T-helper 22 cell (primary cell): ENCODE data around the gene SEC24A.
A peak's percentile ranks its signal among the peaks of the same experiment; 100 is the strongest.
"Not testable (repeated sequence)": the region's sequence is repeated elsewhere in the genome, so short reads cannot be mapped to it uniquely, and the experiment has no call there.

Source experiments
- DNase-seq: peaks from one replicate; pipeline ENCODE4 v3.0.0-alpha.2; 2020; ENCODE audit warnings: low read depth

SEC24A gene

GRCh38 chr5:134650660-134651059 is 2.1 kb downstream of the SEC24A start:
- not testable (repeated sequence) for DNase-seq

- no peak for DNase-seq
These were observed 2.9 kb downstream of the SEC24A start for GRCh38 chr5:134651531-134651930.

- no peak for DNase-seq
These were observed 8.1 kb downstream of the SEC24A start for GRCh38 chr5:134656690-134657089.

- no peak for DNase-seq
These were observed 10.9 kb downstream of the SEC24A start for GRCh38 chr5:134659456-134659855.

- no peak for DNase-seq
These were observed 11.3 kb downstream of the SEC24A start for GRCh38 chr5:134659922-134660321.

GRCh38 chr5:134662971-134663370 is 14.4 kb downstream of the SEC24A start:
- DNase-seq: no peak

GRCh38 chr5:134664448-134664847 is 15.9 kb downstream of the SEC24A start:
- no peak for DNase-seq

- DNase-seq: not testable (repeated sequence)
These were observed 25.0 kb downstream of the SEC24A start for GRCh38 chr5:134673546-134673945.

DNA sequence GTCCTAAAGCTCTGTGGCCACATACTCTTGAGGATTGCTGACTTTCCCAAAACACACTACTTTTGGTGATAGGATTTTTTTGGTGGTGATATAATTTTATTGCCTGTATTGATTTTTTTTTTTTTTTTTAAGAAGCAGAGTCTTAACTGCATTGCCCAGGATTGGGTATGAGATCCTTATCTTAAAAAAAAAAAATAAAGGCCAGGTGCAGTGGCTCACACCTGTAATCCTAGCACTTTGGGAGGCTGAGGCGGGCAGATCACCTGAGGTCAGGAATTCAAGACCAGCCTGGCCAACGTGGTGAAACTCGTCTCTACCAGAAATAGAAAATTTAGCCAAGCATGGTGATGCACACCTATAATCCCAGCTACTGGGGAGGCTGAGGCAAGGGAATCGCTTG is 28.8 kb downstream of the SEC24A start:
- not testable (repeated sequence) for DNase-seq

GRCh38 chr5:134690144-134690543 is 41.6 kb downstream of the SEC24A start:
- DNase-seq: not testable (repeated sequence)

GRCh38 chr5:134692722-134693121 is 44.1 kb downstream of the SEC24A start:
- DNase-seq: no peak

DNA sequence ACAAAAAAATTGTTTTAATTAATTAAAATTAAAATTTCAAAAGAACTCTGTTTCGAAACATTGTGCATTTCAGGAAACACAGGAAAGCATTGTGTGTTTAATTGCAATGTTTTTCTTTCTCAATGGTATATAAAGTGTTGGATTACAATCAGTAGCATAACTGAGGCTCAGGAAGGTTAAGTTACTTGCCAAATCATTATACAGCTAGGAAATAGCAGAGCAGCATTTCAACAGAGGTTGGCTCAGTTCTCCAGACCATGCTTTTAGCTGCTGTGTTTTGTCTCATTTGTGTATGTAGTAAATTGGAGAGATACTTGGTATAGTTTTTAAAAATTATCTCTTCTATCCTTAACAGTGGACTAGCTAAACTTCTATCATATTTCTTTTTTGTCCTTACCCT is 59.7 kb downstream of the SEC24A start:
- DNase-seq: no peak

DNA sequence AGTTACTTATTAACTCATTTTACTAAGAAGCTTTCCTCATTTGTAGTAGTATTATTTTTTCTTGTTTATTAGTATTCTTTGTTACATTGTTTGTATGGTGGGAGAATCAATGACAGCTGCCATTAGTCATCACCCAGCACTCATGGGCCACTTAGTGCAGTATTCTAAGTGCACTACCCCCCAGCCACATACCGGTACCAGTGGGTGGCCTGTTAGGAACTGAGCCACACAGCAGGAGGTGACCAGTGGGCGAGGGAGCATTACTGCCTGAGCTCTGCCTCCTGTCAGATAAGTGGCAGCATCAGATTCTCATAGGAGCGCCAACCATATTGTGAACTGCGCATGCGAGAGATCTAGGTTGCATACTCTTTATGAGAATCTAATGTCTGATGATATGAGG is 65.5 kb downstream of the SEC24A start:
- no peak for DNase-seq

GRCh38 chr5:134714541-134714940 is 66.0 kb downstream of the SEC24A start:
- no peak for DNase-seq

DNA sequence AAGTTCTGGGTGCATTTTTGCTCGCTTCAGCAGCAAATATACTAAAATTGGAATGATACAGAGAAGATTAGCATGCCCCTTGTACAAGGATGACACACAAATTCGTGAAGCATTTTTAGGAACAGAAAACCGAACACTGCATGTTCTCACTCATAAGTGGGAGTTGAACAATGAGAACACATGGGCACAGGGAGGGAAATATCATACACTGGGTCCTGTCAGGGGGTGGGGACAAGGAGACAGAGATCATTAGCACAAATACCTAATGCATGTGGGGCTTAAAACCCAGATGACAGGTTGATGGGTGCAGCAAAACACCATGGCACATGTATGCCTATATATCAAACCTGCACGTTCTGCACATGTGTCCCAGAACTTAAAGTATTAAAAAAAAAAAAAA is 66.9 kb downstream of the SEC24A start:
- not testable (repeated sequence) for DNase-seq

- DNase-seq: no peak
These were observed 76.3 kb downstream of the SEC24A start for GRCh38 chr5:134724872-134725271.

- DNase-seq: no peak
These were observed 84.2 kb downstream of the SEC24A start for GRCh38 chr5:134732819-134733218.

- no peak for DNase-seq
These were observed 86.7 kb downstream of the SEC24A start for GRCh38 chr5:134735243-134735642.

DNA sequence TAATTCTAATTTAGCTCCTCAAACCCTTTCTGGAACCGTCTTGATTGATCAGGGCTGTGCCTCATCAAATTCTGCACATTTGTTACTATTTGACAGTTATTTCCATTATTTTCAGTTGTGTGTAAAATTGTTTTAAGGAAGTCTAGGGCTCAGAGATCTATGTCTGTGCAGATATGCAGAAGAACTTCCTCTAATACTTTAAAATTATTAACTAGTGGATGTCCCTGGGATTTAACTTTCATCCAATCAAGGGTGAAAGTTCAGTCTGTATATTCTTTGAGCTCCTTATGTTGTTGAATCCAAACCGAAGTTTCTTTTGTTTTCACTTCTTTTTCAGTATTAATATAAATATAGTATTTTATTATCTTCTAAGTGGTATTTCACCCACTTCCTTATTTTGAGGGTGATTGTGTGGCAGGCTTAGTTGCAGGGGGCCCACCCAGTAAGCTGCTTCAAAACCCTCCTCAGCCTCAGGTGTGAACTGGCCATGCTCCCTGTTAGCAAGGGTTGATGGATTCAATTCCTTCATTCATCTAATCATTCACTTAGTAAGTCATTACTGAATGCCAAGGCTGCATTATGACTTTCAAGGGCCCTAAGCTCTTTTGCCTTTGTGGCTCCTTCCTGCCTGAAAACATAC is 87.7 kb downstream of the SEC24A start:
- no peak for DNase-seq

DNA sequence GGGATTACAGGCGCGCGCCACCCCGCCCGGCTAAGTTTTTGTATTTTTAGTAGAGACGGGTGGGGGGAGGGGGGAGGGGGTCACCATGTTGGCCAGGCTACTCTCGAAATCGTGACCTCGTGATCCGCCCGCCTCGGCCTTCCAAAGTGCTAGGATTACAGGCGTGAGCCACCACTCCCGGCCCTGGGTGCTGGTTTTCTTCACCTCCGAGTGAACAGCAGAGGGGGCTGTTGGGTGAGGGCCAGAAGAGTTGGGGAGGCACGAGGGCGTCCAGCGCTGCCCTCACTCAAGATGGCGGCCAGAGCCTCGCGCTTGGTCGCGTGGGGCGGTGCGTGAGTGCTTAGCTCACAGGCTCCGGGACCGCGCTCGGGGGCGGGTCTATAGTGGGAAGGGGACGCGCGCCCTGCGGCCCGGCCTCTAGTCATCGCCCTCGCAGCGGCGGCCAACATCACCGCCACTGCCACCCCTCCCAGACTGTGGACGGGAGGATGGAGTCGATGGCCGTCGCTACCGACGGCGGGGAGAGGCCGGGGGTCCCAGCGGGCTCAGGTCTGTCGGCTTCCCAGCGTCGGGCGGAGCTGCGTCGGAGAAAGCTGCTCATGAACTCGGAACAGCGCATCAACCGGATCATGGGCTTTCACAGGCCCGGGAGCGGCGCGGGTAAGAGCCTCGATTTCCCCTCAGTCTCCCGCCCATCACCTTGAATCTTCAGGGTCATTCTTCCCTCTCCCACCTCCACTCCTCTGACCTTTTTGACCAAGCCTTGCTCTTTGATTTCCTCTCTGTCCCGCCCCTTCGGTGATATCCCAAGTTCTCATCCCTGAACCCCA is 89.8 kb downstream of the SEC24A start, which contains the start of gene CAMLG:
CAMLG (plus strand) TSS at position 416 of the 830 bp plus-strand sequence; CDS start at position 489, 73 bp downstream.
- DNase-seq: peak; percentile 95

- DNase-seq: no peak
These were observed 90.5 kb downstream of the SEC24A start for GRCh38 chr5:134738963-134739661.

DNA sequence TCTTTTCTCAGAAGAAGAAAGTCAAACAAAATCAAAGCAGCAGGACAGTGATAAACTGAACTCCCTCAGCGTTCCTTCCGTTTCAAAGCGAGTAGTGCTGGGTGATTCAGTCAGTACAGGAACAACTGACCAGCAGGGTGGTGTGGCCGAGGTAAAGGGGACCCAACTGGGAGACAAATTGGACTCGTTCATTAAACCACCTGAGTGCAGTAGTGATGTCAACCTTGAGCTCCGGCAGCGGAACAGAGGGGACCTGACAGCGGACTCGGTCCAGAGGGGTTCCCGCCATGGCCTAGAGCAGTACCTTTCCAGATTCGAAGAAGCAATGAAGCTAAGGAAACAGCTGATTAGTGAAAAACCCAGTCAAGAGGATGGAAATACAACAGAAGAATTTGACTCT is 92.5 kb downstream of the SEC24A start:
- DNase-seq: no peak

DNA sequence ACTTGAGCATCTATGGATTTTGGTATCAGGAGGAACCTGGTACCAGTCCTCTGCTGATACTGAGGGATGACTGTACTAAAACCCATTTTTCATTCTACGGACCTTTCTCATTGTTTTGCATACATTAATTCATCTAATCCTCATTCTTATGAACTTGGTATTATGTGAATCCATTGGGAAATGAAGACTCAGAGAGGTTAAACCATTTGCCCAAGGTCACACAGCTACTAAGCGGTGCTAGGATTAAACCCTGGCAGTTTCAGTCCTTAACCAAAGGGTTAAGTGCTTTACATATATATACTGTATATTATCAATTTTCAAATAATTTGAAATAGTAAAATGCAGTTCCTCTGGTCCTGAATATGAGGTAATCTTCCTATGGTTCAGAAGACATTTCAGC is 93.5 kb downstream of the SEC24A start:
- no peak for DNase-seq
